ENCODE results near the gene LRRC73. TPM values are rescaled to one million over a fixed set of nuclear protein-coding genes. Genes with fewer than 3 reads are reported as not detected.
"Not testable (repeated sequence)": the region's sequence is repeated elsewhere in the genome, so short reads cannot be mapped to it uniquely, and the experiment has no call there.

LRRC73 gene
- total RNA-seq, 2 experiments from 2014 or later: 0.15 to 0.17 TPM

DNA sequence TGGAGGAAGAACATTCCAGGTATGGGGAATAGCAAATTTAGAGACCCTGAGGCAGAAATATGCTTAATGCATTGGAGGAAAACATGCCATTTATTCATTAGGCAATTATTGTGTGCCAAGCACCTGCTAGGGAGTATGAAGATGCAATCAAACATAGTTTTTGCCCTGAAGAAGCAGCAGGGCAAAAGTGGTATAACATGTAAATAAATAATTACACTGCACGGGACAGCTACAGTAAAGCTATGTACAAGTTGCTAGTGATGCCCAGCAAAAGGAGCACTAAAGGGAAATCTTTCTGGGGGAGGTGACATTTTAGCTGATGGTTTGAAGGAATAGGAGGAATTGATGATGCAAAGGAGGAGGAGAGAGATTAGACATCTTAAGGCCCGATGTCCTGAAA is 33.4 kb downstream of the LRRC73 start:
- CTCF ChIA-PET: interaction anchor here (1.0 to 1.5 kb wide), 3 partner anchors 21 to 90 kb away, joined by 3 read pairs; partner anchors contain the start of gene DLK2
- POLR2A ChIA-PET: interaction anchor here (0.6 to 1.6 kb wide), 7 partner anchors 9 to 272 kb away, joined by 3 to 8 read pairs (median 4); partner anchors contain the start of gene DLK2

DNA sequence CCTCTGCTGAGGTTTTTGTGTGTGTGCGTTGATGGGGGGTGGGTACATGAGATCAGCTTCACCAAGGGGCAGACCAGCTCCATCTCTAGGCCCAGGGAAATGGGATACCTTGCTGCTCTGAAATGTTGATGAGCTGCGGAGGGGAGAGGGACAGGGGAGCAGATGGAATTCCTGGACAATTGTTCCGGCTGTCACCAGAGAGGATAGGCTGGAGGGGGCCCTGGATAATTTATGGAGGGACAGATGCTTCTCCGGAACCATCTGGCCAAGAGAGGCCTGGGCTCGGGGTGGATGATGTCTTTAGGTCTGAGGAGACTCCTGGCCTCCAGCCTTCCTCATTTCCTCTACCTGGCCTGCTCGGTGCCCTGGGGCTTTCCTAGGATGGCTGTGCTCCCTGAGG is 34.6 kb downstream of the LRRC73 start:
- CTCF ChIA-PET: interaction anchor here (1.5 kb wide), 1 partner anchor 12 kb away, joined by 3 read pairs; no protein-coding TSS in a partner anchor
- POLR2A ChIA-PET: no interaction called here

DNA sequence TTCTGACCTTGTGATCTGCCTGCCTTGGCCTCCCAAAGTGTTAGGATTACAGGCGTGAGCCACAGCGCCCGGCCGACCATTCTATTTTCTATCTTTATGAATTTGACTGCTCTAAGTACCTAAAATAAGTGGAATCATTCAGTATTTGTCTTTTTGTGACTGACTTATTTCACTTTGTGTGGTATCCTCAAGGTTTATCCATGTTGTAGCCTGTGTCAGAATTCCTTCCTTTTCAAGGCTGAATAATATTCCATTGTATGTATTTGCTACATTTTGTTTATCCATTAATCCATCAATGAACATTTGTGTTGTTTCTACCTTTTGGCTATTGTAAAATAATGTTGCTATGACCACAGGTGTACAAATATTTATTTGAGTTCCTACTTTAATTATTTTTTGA is 37.6 kb downstream of the LRRC73 start:
- CTCF ChIA-PET: interaction anchor here (1.2 kb wide), 1 partner anchor 17 kb away, joined by 4 read pairs; the partner anchor contains the start of gene DLK2
- POLR2A ChIA-PET: no interaction called here

DNA sequence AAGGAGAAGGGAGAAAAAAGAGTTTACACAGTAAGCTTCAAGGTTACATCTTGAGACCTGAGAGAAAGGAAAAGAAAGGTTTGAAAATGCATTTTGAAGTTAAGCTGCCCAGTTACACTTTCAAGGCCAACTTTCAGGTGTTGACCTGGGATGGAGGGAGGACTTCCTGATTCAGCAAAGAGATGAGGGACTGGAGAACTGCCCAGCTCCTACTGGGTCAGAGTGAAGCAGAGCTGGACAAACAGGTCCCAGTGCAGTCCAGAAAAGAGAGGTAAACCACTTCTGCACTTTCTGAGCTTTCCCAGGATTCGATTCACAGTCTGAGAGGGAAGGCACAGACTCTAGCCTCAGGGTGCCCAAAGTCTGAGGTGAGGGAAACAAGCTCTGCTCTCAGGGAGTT is 38.7 kb downstream of the LRRC73 start:
- CTCF ChIA-PET: interaction anchor here (1.2 to 1.4 kb wide), 2 partner anchors 15 to 35 kb away, joined by 4 to 6 read pairs; partner anchors contain the start of gene DLK2
- POLR2A ChIA-PET: interaction anchor here (0.7 kb wide), 2 partner anchors 89 to 274 kb away, joined by 3 read pairs; no protein-coding TSS in a partner anchor

DNA sequence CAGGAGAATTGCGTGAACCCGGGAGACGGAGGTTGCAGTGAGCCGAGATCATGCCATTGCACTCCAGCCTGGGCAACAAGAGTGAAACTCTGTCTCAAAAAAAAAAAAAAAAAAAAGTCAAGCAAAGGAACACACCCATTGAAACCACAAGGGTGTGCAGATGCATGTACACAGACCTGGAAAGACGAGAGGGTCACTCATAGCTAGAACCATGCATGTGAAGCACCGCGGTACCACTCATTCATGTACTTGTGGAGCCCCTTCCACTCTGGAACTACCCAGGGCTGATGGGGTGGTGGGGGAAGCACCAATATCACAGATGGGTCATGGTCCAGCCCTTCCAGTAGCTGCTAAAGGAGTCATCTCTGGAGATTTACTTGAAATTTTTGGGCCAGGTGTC is 40.2 kb downstream of the LRRC73 start:
- ChIA-PET POLR2A (no interaction called here), CTCF (interaction anchor here (1.2 kb wide), 1 partner anchor 13 kb away, joined by 3 read pairs; no protein-coding TSS in a partner anchor)

DNA sequence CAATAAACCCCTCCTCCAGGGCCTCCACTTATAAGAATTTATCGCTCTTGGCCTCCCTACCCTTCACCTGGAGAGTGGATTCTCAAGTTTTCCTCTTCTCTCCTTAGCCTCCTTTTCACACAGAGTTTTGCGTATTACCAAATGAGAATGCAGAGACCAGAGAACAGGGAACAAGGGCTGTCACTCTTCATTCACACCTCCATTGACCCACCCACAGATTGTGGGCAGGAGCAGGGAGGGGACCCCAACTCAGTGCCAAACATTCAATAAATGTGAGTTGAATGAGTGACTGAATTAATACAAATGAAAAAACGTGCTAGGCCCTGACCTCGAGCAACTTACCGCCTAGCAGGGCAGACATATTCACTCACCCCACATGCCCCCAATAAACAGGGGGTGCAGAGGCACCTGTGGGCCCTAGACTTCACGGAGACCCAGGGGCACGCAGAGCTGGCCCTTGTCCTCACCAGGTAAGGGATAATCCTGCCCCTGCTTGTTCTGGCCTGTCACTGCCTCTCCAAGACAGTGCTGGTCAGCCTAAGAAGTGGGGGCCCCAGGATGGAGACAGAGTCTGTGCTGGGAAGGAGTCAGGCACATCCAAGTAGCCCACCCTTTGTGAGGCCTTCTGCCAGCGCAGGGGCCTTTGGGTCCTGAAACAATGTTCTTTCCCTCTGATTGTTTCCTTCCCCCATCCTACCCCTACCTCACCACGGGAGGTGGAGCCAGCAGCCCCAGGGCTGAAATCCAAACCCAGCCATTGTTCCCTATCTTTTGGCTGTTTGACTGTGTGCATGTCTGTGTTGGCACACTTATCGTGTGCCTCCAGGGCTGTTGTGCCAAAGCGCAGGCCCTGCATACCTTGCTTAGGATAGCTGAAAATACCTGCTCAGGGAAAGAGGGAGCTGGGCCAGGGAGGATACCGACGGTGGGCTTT is 41.1 kb downstream of the LRRC73 start:
- CTCF ChIA-PET: interaction anchor here (1.2 kb wide), 1 partner anchor 12 kb away, joined by 3 read pairs; no protein-coding TSS in a partner anchor
- POLR2A ChIA-PET: interaction anchor here (0.6 kb wide), 1 partner anchor 29 kb away, joined by 3 read pairs; no protein-coding TSS in a partner anchor

DNA sequence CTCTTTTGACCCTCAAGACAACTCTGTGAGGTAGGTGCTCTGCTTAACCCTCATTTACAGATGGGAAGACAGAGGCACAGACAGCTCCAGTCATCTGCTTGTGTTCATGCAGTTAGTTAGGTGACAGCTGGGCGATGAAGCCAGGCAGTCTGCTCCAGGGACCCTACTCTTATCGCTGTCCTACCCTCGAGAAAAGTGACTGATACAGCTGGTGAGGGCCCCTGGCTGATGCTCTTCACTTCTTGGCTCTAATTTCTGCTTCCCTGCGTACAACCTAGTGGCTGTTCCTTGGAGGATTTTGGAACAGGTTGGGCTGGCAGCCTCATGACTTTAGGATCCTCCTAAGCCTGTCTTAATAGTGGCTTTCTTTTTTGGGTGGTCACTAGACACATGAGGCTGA is 41.9 kb downstream of the LRRC73 start:
- ChIA-PET CTCF (no interaction called here), POLR2A (no interaction called here)

DNA sequence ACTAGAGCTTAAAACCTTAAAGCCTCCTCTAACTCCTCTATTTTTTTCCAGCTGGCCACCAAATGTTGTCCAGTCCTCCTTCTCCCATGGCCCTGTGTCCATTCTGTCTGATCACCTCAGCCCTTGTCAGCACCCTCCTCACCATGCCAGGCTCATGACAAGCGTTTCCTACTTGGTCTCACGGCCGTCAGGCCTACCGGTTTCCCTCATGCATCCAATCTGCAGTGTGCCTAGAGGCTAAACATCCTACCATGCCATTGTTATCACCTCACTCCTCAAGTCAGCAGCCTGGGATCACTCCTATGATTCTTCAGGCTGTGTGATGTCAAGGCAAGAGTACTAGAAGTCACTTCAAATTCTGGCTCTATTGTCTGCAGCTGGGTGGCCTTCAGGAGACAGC is 42.4 kb downstream of the LRRC73 start:
- CTCF ChIA-PET: no interaction called here
- POLR2A ChIA-PET: no interaction called here

DNA sequence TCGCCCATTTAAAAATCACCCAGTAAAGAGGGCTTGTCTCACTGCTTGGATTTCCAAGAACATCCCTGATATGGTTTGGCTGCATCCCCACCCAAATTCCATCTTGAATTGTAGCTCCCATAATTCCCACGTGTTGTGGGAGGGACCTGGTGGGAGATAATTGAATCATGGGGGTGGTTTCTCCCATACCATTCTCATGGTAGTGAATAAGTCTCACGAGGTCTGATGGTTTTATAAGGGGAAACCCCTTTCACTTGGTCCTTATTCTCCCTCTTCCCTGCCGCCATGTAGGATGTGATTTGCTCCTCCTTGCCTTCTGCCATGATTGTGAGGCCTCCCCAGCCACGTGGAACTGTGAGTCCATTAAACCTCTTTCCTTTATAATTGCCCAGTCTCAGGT is 42.9 kb downstream of the LRRC73 start:
- CTCF ChIA-PET, POLR2A ChIA-PET: not testable (repeated sequence)

DNA sequence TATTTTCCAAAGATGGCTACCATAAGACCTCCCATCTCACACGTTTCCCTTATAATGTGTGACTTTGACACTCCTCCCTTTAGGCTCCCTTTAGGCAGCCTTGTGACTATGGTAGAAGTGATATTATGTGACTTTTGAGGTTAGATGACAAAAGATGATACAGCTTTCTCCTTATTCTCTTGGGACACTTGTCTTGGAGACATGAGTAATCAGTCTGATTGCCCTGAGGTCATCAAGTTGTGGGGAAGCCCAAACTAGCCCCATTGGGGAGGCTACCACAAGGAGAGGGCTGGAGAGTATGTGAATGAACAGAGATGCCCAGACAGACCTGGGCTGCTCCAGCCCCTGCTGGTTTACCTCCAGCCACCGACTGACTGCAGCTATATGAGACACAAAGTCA is 44.2 kb downstream of the LRRC73 start:
- CTCF ChIA-PET: no interaction called here
- POLR2A ChIA-PET: no interaction called here

DNA sequence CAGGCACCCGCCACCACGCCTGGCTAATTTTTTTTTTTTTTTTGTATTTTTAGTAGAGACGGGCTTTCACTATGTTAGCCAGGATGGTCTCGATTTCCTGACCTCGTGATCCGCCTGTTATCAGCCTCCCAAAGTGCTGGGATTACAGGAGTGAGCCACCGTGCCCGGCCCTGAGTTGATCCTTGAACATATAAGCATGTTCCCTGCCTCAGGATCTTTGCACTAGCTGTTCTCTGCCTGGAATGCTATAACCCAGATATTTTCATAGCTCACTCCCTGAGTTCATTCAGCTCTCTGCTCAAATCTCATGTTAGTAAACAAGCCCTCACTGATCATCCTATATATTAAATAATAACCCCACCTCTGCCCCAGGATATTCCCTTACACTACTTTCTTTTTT is 45.8 kb downstream of the LRRC73 start:
- CTCF ChIA-PET: interaction anchor here (0.7 to 1.3 kb wide), 3 partner anchors 11 to 366 kb away, joined by 3 read pairs; no protein-coding TSS in a partner anchor
- POLR2A ChIA-PET: interaction anchor here (0.7 kb wide), 1 partner anchor 11 kb away, joined by 3 read pairs; no protein-coding TSS in a partner anchor

DNA sequence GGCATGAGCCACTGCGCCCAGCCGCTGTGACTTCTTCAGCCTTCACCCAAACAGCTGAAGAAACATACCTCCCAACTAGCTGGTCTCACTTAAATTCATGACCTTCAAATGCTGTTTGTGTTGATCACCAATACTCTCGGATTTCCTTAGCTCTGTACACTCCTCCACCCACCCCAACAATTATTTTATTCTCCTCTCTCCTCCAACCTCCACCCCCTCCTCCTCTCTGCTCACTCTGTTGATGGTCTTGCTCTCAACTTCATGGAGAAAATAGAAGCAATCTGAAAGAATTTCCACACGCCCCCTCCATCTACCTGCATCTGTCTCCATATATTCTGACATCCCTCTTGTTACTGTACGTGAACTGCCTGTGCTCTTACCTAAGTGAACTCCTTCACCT is 48.2 kb downstream of the LRRC73 start:
- CTCF ChIA-PET: interaction anchor here (0.9 to 1.0 kb wide), 2 partner anchors 43 to 45 kb away, joined by 3 read pairs; no protein-coding TSS in a partner anchor
- POLR2A ChIA-PET: no interaction called here

DNA sequence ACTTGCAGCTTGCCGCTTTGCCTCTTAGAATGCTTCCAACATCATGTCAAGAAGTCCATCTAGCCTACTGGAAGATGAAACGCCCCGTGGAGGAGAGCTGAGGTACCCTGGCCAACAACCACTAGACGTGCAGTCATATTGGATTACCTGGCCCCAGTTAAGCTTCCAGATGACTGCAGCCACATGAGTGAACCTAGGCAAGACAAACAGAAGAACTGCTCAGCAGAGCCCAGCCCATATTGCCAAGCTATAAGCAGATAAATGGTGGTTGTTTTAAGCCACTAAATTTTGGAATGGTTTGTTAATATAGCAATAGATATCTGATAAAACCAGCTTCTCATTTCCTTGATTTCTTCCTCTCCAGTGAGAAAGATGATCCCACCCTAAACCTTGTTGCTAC is 50.1 kb downstream of the LRRC73 start:
- POLR2A ChIA-PET: no interaction called here
- CTCF ChIA-PET: no interaction called here

DNA sequence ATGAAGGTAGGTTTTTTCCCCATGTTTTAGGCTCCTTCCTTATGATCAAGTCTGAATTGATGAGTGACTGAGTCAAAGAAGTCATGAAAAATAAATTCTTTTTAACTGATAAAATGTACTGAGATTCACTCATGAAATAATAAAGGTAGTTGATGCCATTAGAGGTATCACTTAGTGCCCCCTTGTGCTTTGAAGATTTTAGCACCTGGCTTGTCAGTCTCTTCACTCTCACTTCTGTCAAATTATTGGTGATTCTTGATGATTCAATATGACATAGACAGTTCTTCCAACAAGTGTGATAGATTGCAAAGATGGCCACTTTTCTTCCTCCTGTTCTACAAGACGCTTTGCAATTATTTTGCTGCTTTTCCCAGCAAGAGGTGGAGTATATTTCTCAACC is 50.6 kb downstream of the LRRC73 start:
- POLR2A ChIA-PET: no interaction called here
- CTCF ChIA-PET: no interaction called here

DNA sequence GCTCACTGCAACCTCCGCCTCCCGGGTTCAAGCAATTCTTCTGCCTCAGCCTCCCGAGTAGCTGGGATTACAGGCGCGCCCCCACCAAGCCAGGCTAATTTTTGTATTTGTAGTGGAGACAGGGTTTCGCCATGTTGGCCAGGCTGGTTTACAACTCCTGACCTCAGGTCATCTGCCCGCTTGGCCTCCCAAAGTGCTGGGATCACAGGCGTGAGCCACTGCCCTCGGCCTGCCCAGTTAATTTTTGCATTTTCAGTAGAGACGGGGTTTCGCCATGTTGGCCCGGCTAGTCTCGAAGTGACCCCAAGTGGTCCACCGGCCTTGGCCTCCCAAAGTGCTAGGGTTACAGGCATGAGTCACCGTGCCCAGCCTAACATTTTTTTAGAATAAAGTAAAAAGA is 52.0 kb downstream of the LRRC73 start:
- ChIA-PET CTCF (interaction anchor here (5.3 kb wide), 1 partner anchor 48 kb away, joined by 33 read pairs; no protein-coding TSS in a partner anchor), POLR2A (interaction anchor here (0.7 kb wide), 1 partner anchor 31 kb away, joined by 7 read pairs; the partner anchor contains the start of gene ABCC10)

DNA sequence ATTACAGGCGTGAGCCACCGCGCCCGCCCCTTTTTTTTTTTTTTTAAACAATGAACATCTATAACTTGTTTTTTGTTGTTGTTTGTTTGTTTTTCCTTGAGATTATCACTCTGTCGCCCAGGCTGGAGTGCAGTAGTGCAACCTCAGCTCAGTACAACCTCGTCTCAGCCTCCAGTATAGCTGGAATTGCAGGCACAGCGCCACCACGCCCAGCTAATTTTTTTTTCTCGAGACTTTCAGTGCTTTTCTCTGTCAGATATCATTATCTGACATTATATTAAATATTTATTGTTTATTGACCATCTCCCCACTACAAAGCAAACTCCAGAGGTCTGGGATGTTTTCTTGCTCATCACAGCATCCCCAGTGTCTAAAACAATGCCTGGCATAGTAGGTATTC is 52.5 kb downstream of the LRRC73 start:
- ChIA-PET POLR2A (interaction anchor here (0.6 to 0.7 kb wide), 3 partner anchors 20 to 47 kb away, joined by 3 to 7 read pairs (median 4); partner anchors contain the start of genes ABCC10 and TJAP1), CTCF (interaction anchor here (5.3 kb wide), 1 partner anchor 49 kb away, joined by 33 read pairs; no protein-coding TSS in a partner anchor)

Other genes starting within 250 kb of the LRRC73 start
- gene SLC22A7, start 212.1 kb downstream of the LRRC73 start, total RNA-seq: not detected
- gene CRIP3, start 201.5 kb downstream of the LRRC73 start, total RNA-seq: 1 to 10 TPM in 1 of 2 experiments, under 1 TPM in 1; 0.88 to 1.2 TPM
- gene ZNF318, start 140.7 kb downstream of the LRRC73 start, total RNA-seq: 10 to 100 TPM; 10.6 to 11.2 TPM
- gene ABCC10, start 82.8 kb downstream of the LRRC73 start, total RNA-seq: 10 to 100 TPM; 33.0 to 36.0 TPM
- gene DLK2, start 54.8 kb downstream of the LRRC73 start, total RNA-seq: 1 to 10 TPM; 1.2 to 1.4 TPM
- gene TJAP1, start 32.8 kb downstream of the LRRC73 start, total RNA-seq: 10 to 100 TPM; 42.3 to 45.8 TPM
- 10 to 100 TPM; 39.7 to 41.6 TPM for gene YIPF3, start 6.6 kb upstream of the LRRC73 start, total RNA-seq
- 100 to 1,000 TPM; 106 to 111 TPM for gene POLR1C, start 6.7 kb upstream of the LRRC73 start, total RNA-seq
- 100 to 1,000 TPM; 122 to 126 TPM for gene XPO5, start 65.7 kb upstream of the LRRC73 start, total RNA-seq
- 10 to 100 TPM; 35.3 to 37.0 TPM for gene POLH, start 65.8 kb upstream of the LRRC73 start, total RNA-seq
- gene GTPBP2, start 118.9 kb upstream of the LRRC73 start, total RNA-seq: 10 to 100 TPM; 47.9 to 48.6 TPM
- 10 to 100 TPM; 25.0 to 27.5 TPM for gene MAD2L1BP, start 125.5 kb upstream of the LRRC73 start, total RNA-seq
- gene RSPH9, start 134.7 kb upstream of the LRRC73 start, total RNA-seq: not detected
- 10 to 100 TPM; 55.0 to 60.7 TPM for gene MRPS18A, start 177.4 kb upstream of the LRRC73 start, total RNA-seq

Data from activated CD8-positive, alpha-beta memory T cell treated with anti-CD3 and anti-CD28 coated beads for 36 hours (primary cell).